H9 (cell line): Measurements from ENCODE around the gene ACOX1. TPM values are rescaled to one million over a fixed set of nuclear protein-coding genes. Genes with fewer than 3 reads are reported as not detected.

Source experiments
- DNase-seq: peaks from one replicate; pipeline ENCODE4 v3.0.0-alpha.2; 2017
- H2AFZ ChIP-seq: one replicate; pipeline ENCODE4 v1.6.1; 2013; ENCODE audit warnings: mild to moderate bottlenecking, low read length, control low read depth, moderate library complexity
- H2AK5ac ChIP-seq: 2 replicates; pipeline ENCODE4 v1.6.1; 2013; ENCODE audit warnings: low read length, control low read depth, mixed read lengths; ENCODE audit not compliant: insufficient read length
- H2BK120ac ChIP-seq: one replicate; pipeline ENCODE4 v1.6.1; 2013; ENCODE audit warnings: low read depth, mild to moderate bottlenecking, low read length, control low read depth, inconsistent platforms; ENCODE audit not compliant: poor library complexity, severe bottlenecking
- H2BK12ac ChIP-seq: 2 replicates; pipeline ENCODE4 v1.6.1; 2013; ENCODE audit warnings: low read length, control low read depth, mixed read lengths, low read depth; ENCODE audit not compliant: insufficient read length
- H2BK15ac ChIP-seq: 2 replicates; pipeline ENCODE4 v1.6.1; 2013; ENCODE audit warnings: low read depth, low read length, control low read depth
- H2BK20ac ChIP-seq: one replicate; pipeline ENCODE4 v1.6.1; 2013; ENCODE audit warnings: low read depth, mild to moderate bottlenecking, low read length, control low read depth, inconsistent platforms; ENCODE audit not compliant: poor library complexity, severe bottlenecking
- H2BK5ac ChIP-seq: 2 replicates; pipeline ENCODE4 v1.6.1; 2013; ENCODE audit warnings: low read length, control low read depth, mixed read lengths; ENCODE audit not compliant: insufficient read length
- H3K14ac ChIP-seq: 2 replicates; pipeline ENCODE4 v1.6.1; 2013; ENCODE audit warnings: low read length, control low read depth; ENCODE audit not compliant: insufficient read depth
- H3K18ac ChIP-seq: 2 replicates; pipeline ENCODE4 v1.6.1; 2013; ENCODE audit warnings: low read depth, mild to moderate bottlenecking, mixed read lengths, low read length, control low read depth; ENCODE audit not compliant: insufficient read length
- H3K23ac ChIP-seq: 2 replicates; pipeline ENCODE4 v1.6.1; 2013; ENCODE audit warnings: low read length, control low read depth, mixed read lengths, low read depth; ENCODE audit not compliant: insufficient read length
- H3K23me2 ChIP-seq: 2 replicates; pipeline ENCODE4 v1.6.1; 2013; ENCODE audit warnings: low read depth, mild to moderate bottlenecking, mixed read lengths, low read length, control low read depth; ENCODE audit not compliant: insufficient read length, poor library complexity, severe bottlenecking
- H3K27ac ChIP-seq: 2 replicates; pipeline ENCODE4 v1.5.1; 2013; ENCODE audit warnings: low read length, control low read depth, mixed read lengths, low read depth; ENCODE audit not compliant: insufficient read length
- H3K27me3 ChIP-seq: 2 replicates; pipeline ENCODE4 v1.6.1; 2013; ENCODE audit warnings: low read length, control low read depth, inconsistent platforms; ENCODE audit not compliant: insufficient read depth
- H3K4ac ChIP-seq: 2 replicates; pipeline ENCODE4 v1.6.1; 2013; ENCODE audit warnings: low read depth, mild to moderate bottlenecking, control low read depth, inconsistent platforms, low read length, moderate library complexity
- H3K4me1 ChIP-seq: 2 replicates; pipeline ENCODE4 v1.6.1; 2013; ENCODE audit warnings: low read length, control low read depth, inconsistent platforms; ENCODE audit not compliant: insufficient read depth
- H3K4me2 ChIP-seq: 2 replicates; pipeline ENCODE4 v1.6.1; 2013; ENCODE audit warnings: low read length, control low read depth, mixed read lengths; ENCODE audit not compliant: insufficient read length, insufficient read depth
- H3K56ac ChIP-seq: 2 replicates; pipeline ENCODE4 v1.6.1; 2013; ENCODE audit warnings: low read depth, mild to moderate bottlenecking, mixed read lengths, low read length, control low read depth; ENCODE audit not compliant: insufficient read length
- H3K79me1 ChIP-seq: 2 replicates; pipeline ENCODE4 v1.6.1; 2013; ENCODE audit warnings: low read depth, mild to moderate bottlenecking, moderate library complexity, low read length, control low read depth, inconsistent platforms; ENCODE audit not compliant: insufficient read depth, poor library complexity, severe bottlenecking
- H3K79me2 ChIP-seq: 2 replicates; pipeline ENCODE4 v1.6.1; 2013; ENCODE audit warnings: low read length, control low read depth, inconsistent platforms; ENCODE audit not compliant: insufficient read depth
- H3K9ac ChIP-seq: 2 replicates; pipeline ENCODE4 v1.6.1; 2013; ENCODE audit warnings: low read length, control low read depth, mixed read lengths; ENCODE audit not compliant: insufficient read length; ENCODE audit errors: extremely low read depth
- H3K9me3 ChIP-seq: one replicate; pipeline ENCODE4 v1.6.1; 2013; ENCODE audit warnings: low read depth, low read length, inconsistent platforms; ENCODE audit not compliant: control insufficient read depth
- H3T11ph ChIP-seq: one replicate; pipeline ENCODE4 v1.6.1; 2013; ENCODE audit warnings: mild to moderate bottlenecking, low read length, control low read depth, inconsistent platforms
- H4K20me1 ChIP-seq: one replicate; pipeline ENCODE4 v1.6.1; 2013; ENCODE audit not compliant: control insufficient read depth, insufficient read length, insufficient read depth
- H4K5ac ChIP-seq: 2 replicates; pipeline ENCODE4 v1.6.1; 2013; ENCODE audit warnings: low read depth, mild to moderate bottlenecking, mixed read lengths, low read length, control low read depth; ENCODE audit not compliant: insufficient read length
- H4K8ac ChIP-seq: replicated peaks from 2 replicates; pipeline ENCODE4 v1.6.1; 2013; ENCODE audit warnings: low read length, control low read depth, mixed read lengths, low read depth; ENCODE audit not compliant: insufficient read length
- H4K91ac ChIP-seq: 2 replicates; pipeline ENCODE4 v1.6.1; 2013; ENCODE audit warnings: low read depth, mild to moderate bottlenecking, moderate library complexity, mixed read lengths, low read length, control low read depth; ENCODE audit not compliant: insufficient read length
- H3K27ac Mint-ChIP-seq, 3 experiments: 2 replicates in 2 of 3; 3 replicates in 1 of 3; pipeline ENCODE4 v1.8.0; 2020 to 2021; ENCODE audit warnings: mixed read lengths in 3 of 3, mild to moderate bottlenecking in 1 of 3, moderate library complexity in 1 of 3
- H3K27me3 Mint-ChIP-seq: 2 replicates; pipeline ENCODE4 v1.8.0; 2021; ENCODE audit warnings: low read depth, mild to moderate bottlenecking, moderate library complexity, mixed read lengths
- H3K36me3 Mint-ChIP-seq, 3 experiments: 2 replicates in 2 of 3; 3 replicates in 1 of 3; pipeline ENCODE4 v1.8.0; 2020 to 2021; ENCODE audit warnings: low read depth in 3 of 3, mixed read lengths in 3 of 3; ENCODE audit not compliant: insufficient read depth in 1 of 3
- H3K4me1 Mint-ChIP-seq, 2 experiments: 2 replicates each; pipeline ENCODE4 v1.8.0; 2020; ENCODE audit warnings: mixed read lengths in 2 of 2
- H3K4me3 Mint-ChIP-seq, 2 experiments: 2 replicates in 1 of 2; 3 replicates in 1 of 2; pipeline ENCODE4 v1.8.0; 2020 to 2021; ENCODE audit warnings: mild to moderate bottlenecking in 2 of 2, mixed read lengths in 2 of 2, moderate library complexity in 1 of 2
- H3K9me3 Mint-ChIP-seq, 2 experiments: 2 replicates in 1 of 2; 3 replicates in 1 of 2; pipeline ENCODE4 v1.8.0; 2020; ENCODE audit warnings: mild to moderate bottlenecking in 2 of 2, mixed read lengths in 2 of 2, moderate library complexity in 1 of 2
- CTCF ChIP-seq: fragments of 200-600 bp; sonication (generic); conservative IDR thresholded peaks from 3 replicates; pipeline ENCODE4 v1.8.0; 2021; ENCODE audit warnings: antibody characterized with exemption, mild to moderate bottlenecking
- WGBS: extraction: QIAGEN DNeasy Blood & Tissue Kit; methylation state at CpG from one replicate; pipeline ENCODE4 v1.1.7; 2013; ENCODE audit warnings: missing lambda C conversion rate, low lambda C conversion rate, mixed read lengths; ENCODE audit not compliant: insufficient read length; ENCODE audit errors: extremely low coverage; 5-methylcytosine and 5-hydroxymethylcytosine counted together
- total RNA-seq: library from RNA; stranded (reverse); gene quantifications from 2 replicates; pipeline ENCODE4 v1.2.1, GENCODE V29; 2021

The ACOX1 gene
- total RNA-seq, 1 experiment from 2014 or later, result 27.4 TPM

DNA sequence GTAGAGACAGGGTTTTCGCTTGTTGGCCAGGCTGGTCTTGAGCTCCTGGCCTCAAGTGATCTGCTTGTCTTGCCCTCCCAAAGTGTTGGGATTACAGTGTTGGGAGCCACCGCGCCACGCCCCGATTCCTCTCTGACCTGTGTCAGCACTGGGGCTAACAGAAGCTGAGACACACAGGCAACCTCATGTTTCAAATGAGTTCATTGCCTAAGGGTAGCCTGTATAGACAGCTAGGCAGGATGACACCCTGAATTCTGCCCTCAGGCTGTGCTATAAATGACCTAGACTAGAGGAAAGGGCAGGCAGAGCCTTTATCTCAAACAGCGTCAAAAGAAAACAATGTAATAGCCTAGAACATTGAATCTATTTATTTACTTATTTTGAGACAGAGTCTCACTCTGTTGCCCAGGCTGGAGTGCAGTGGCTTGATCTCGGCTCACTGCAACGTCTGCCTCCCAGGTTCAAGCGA, 19.4 kb upstream of the ACOX1 start:
- Mint-ChIP-seq H3K4me1 (peaks cover 9 to 11% of the 10 kb centered on the region in 2 experiments; a peak in 3 of 4 replicates), H3K27me3 (no peaks in the 10 kb centered on the region), H3K27ac (peak overlapping the region in 1 of 3 experiments; percentile 63; a peak in 2 of 7 replicates), H3K9me3 (no peaks in the 10 kb centered on the region), H3K36me3 (peaks cover 2 to 20% (median 4%) of the 10 kb centered on the region in 3 experiments; a peak in 6 of 7 replicates), H3K4me3 (no peak overlapping the region)
- Histone ChIP-seq H2AFZ (no peak overlapping the region), H3K56ac (no peak overlapping the region), H2AK5ac (no peak overlapping the region), H3K4ac (no peak overlapping the region), H3K79me1 (no peaks in the 10 kb centered on the region), H2BK12ac (no peak overlapping the region), H3K14ac (no peak overlapping the region), H4K5ac (no peak overlapping the region), H2BK120ac (no peak overlapping the region), H2BK15ac (no peak overlapping the region; the same call in 1 of the 2 replicates), H3K18ac (no peak overlapping the region), H2BK5ac (no peak overlapping the region), H2BK20ac (no peak overlapping the region), H3K79me2 (no peaks in the 10 kb centered on the region), H4K91ac (no peak overlapping the region), H3K27ac (no peak overlapping the region), H3K4me2 (no peak overlapping the region), H3K9ac (no peak overlapping the region), H4K8ac (no peak overlapping the region), H3K4me1 (no peaks in the 10 kb centered on the region), H3K23ac (no peak overlapping the region), H3T11ph (no peak overlapping the region), H4K20me1 (peaks cover 2% of the 10 kb centered on the region), H3K9me3 (no peaks in the 10 kb centered on the region), H3K23me2 (no peaks in the 10 kb centered on the region), H3K27me3 (no peaks in the 10 kb centered on the region)
- DNase-seq, result no peak
- no CpG with 5 or more reads among the region's 9 CpGs for WGBS
- TF ChIP-seq CTCF, result no peak
